ENCODE data around the gene SLC7A6OS.
"Not testable (repeated sequence)": the region's sequence is repeated elsewhere in the genome, so short reads cannot be mapped to it uniquely, and the experiment has no call there.

SLC7A6OS gene

DNA sequence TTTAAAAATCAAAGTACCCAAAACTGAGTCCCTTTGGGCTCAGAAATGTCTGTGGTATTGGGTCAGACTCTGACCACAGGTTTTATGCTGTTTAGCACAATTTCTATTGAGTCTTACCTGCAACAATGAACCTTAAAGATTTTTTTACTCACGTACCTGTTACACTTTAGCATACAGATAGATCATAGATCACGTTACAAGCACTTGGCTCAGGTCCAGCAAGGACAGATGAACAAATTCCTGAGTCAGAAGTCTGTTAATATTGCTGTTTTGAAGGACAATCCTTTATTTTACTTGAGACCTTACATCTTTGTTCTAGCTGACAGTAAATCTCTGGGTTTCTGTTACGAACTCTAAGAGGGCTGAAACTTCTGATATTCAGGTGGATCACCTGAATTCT lies 12.8 kb downstream of the SLC7A6OS start:
- DNase-seq = no peak

DNA sequence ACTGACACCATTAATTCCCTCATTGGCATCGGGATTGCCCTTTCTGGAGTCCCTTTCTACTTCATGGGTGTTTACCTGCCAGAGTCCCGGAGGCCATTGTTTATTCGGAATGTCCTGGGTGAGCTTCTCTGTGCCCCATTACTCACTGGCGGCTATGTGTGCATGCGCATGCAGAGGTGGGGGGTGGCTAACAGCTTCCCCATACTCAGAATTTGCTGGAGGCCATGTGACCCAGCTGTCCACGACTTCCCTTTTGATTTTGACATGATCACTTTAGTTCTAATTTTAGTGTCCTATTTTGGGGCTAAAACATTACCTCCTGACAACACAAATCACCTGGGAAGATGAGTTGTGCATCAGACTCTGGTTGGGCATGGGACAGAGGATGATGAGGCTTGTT lies 14.1 kb downstream of the SLC7A6OS start:
- no peak for DNase-seq

DNA sequence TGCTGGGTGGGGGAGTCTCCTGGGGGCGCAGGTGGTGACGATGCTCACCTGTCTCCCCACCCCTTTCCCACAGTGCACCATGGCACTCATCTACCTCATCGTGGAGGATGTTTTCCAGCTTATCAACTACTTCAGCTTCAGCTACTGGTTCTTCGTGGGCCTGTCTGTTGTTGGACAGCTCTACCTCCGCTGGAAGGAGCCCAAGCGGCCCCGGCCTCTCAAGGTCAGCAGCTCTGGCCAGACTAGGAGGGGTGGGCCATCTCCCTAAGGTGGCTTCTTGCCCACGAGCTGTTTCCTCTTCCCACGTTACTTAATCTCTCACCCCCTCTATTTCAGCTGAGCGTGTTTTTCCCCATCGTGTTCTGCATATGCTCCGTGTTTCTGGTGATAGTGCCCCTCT lies 14.5 kb downstream of the SLC7A6OS start:
- no peak for DNase-seq

DNA sequence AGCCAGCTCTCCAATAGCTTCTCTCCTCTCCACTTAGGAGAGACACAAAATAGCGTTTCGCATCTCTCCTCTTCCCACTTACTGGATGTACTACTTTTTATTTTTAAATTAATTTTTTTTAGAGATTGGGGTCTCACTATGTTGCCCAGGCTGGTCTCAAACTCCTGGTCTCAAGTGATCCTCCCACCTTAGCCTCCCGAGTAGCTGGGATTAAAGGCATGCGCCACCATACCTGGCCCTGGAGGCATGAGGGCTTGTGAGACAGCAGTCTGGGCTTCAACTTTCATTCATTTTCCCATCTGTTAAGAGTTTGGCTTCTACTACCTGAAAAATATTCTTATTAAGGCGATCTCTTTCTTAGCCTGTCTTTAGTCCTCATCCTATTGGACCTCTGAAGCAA lies 18.3 kb downstream of the SLC7A6OS start:
- DNase-seq = no peak

DNA sequence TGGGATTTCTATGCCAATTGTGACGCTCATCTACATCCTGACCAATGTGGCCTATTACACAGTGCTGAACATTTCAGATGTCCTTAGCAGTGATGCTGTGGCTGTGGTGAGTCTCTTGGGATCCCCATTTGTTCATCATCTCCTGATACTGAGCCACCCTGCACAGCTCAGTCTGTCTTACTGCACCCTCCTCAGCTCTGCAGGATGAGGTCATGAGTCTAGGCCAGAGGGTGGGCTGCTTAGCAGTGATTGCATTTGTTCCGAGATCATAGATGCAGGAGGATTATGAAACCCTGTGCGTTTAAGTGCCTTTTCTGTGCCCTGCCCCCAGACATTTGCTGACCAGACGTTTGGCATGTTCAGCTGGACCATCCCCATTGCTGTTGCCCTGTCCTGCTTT lies 19.5 kb downstream of the SLC7A6OS start:
- no peak for DNase-seq

DNA sequence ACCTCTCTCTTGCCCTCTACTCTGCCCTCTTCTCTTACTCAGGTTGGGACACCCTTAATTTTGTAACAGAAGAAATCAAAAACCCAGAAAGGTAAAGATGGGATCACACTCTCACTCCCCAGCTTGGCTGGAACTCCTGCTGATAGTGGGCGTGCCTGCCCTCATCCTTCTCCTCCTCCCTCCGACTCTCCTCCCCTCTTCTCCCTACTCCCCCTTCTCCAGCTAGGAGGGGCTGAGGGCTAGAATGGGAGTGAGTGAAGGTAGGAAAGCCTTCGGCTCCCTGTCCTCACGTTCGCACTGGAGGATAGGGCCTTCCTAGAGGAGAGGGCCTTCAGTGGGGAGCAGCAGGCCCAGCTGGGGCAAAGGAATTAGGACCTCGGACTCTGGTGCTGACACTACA lies 20.3 kb downstream of the SLC7A6OS start:
- DNase-seq = no peak

DNA sequence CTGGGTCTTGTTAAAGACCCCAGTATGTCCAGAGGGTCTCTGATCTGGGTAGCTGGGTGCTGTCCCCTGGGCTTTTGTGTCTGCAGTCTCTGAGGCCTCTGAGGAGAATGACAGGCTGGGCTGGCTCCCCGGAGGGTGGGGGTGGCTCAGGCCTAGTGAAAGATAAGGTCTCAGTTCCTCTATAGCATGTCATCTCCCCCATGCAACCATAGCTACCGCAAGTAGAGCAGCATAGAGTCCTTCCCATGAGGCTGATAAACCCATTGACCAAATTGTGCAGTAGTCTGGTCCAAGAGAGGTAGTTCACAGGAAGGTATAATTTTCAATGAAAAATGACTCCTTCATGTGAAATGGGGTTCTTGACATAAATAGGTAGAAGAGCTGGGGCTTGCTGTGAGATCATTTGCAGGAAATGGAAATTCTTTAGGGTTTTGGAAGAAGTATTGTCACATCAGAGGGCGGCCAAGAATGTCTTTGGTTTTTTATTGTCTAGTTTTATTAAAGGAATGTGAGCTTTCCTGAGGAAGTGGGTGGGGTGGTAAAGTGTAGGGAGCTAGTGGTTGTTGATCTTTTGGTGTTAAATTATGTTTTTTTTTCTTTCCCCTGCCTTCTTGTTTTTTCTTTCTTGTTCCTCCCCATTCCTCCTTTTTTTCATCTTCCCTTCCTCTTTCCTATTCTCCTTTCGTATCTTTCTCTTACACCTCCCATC lies 21.0 kb downstream of the SLC7A6OS start:
- DNase-seq = no peak

DNA sequence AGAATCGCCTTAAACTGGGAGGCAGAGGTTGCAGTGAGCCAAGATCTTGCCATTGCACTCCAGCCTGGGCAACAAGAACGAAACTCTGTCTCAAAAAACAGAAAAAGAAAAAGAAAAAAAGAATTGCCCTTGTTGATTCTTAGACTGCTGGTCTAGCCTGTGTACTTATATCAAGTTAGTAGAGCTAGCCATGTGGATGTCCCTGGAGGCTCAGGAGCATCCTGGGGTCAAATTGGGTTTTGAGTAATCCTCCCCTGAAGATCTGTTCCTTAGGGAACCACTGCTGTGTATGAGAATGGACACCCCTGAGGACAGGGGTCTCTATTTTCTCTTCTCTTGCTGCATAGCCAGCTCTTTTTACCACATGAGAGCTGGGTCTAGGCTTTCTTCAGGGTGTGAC lies 21.5 kb downstream of the SLC7A6OS start:
- DNase-seq = no peak

DNA sequence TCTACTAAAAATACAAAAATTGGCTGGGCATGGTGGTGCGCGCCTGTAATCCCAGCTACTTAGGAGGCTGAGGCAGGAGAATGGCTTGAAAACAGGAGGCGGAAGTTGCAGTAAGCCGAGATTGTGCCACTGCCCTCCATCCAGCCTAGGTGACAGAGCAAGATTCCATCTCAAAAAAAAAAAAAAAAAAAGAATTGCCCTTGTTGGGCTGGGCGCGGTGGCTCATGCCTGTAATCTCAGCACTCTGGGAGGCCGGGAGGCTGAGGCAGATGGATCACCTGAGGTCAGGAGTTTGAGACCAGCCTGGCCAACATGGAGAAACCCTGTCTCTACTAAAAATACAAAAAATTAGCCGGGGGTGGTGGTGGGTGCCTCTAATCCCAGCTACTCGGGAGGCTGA lies 21.9 kb downstream of the SLC7A6OS start:
- DNase-seq = not testable (repeated sequence)

DNA sequence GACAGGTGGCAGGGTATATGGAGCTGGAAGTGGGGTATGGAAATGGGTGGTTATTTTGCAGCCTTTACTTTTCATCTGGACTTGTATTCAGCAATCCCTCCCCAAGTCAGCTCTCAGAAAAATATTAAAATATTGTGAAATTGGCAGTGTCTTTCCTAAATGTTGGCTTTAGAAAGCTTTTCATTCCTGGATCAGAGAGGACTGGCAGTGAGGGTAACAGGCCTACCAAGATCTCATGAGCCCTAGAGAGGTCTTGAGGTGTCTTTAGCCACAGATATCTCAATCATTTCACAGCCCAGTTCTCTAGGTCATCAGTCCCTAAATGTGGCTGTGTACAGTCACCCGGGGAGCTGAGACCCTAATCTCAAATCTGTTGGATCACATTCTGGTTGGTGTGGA lies 22.5 kb downstream of the SLC7A6OS start:
- no peak for DNase-seq

DNA sequence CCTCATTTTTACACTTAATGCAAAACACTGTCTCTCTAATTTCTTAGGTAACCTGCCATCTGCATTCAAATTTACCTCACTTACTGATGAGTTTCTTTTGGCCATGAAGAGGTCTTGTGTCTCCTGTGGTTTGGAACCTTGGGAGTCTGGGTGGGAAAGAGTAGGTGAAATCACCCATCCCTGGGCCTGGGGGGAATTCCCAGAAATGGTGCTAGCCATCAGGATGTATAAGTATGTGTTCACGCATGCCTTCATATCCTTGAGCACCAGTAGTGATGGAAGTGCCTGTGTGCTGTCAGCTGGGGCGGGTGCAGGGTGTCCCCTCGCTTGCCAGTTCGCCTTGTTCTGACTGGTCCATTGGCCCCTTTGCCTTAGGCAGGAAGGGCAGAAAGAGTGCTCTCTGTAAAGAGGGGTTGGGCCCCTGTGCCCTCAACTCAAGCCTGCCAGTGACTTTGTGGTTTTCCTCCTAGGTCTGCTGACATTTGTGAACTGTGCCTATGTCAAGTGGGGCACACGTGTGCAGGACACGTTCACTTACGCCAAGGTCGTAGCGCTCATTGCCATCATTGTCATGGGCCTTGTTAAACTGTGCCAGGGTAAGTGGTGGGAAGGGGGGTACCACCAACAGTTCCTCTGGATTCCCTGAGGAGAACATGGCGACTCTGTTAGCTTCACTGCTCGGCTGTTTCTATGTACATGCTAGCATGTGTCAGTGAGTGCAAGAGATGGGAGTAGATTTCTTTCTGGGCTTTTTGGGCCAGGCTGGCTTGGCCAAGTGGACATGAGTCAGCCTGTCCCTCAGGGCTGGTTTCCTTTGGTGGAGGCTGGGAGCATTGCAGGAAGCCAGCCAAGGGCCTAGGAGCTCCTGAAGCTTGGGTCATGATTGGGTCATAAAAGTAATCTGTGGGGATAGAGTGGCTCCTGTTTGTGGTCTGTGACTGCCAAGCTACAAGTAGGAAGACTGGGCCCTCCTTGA lies 23.2 kb downstream of the SLC7A6OS start:
- DNase-seq = peak in 2 of 4 experiments; percentile 13 to 24

DNA sequence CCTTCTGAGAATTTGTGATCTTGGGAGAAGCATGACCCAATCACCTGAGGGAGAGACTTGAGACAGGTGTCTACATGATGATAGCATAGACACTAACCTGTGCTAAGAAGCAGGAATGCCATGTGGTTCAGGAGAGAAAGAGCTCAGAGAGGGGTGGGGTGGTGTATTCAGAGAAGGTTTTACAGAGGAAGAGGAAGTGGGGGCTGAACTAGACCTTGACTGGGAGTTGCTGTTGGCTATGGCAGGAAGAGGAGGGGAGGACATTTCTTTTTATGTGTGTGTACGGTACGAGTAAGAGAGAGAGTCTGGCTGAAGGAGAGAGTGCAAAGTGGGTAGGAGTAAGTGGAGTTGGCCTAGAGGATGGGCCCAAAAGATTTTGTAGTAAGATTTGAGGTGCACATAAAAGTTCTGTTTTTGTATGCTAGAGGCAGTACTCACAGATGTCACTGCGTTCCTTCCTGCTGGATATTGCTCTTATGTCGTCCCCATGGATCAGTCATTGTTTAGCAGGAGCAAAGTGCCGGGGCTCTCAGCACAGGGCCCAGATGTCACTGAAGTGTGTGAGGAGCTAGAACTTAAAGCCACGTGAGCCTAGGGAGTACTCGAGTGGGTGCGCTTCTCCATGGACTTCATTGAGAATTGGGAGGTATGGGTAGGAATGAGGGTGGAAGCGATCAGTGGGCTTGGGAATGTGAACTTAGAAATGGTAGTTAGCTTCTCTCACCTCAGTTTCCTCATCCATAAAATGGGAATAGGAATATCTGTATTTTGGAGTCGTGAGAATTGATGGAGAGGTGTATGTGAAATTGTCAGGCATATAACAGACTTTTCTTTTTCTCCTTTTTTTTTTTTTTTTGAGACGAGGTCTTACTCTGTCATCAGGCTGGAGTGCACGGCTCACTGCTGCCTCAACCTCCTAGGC lies 24.3 kb downstream of the SLC7A6OS start:
- no peak for DNase-seq

DNA sequence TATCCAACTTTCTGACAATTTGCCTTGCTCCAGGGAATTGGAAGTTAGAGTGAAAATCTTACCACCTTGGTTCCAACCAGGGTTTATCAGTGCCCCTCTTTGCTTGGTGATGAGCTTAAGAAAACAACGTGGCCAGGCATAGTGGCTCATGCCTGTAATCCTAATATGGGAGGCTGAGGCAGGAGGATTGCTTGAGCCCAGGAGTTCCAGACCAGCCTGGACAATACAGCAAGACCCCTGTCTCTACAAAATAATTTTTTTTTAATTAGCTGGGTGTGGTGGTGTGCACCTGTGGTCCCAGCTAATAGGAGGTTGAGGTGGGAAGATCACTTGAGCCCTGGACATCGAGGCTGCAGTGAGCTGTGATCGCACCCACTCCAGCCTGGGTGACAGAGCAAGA lies 25.1 kb downstream of the SLC7A6OS start:
- no peak for DNase-seq

DNA sequence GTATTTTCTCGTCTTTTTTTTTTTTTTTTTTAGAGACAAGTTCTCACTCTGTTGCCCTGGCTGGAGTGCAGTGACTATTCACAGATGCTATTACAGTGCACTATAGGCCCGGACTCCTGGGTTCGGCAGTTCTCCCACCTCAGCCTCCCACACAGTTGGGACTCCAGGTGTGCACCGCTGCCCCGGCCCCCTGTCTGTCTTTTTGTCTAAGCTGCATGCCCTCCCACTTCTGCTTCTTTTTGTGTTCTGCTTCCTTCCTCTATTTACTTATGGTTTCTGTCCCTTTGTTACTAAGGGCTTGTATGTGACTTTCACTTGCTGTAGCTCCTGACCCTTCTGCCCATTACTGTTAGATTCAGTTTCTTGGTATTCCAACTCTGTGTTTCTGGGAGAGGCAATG lies 25.9 kb downstream of the SLC7A6OS start:
- DNase-seq = no peak

DNA sequence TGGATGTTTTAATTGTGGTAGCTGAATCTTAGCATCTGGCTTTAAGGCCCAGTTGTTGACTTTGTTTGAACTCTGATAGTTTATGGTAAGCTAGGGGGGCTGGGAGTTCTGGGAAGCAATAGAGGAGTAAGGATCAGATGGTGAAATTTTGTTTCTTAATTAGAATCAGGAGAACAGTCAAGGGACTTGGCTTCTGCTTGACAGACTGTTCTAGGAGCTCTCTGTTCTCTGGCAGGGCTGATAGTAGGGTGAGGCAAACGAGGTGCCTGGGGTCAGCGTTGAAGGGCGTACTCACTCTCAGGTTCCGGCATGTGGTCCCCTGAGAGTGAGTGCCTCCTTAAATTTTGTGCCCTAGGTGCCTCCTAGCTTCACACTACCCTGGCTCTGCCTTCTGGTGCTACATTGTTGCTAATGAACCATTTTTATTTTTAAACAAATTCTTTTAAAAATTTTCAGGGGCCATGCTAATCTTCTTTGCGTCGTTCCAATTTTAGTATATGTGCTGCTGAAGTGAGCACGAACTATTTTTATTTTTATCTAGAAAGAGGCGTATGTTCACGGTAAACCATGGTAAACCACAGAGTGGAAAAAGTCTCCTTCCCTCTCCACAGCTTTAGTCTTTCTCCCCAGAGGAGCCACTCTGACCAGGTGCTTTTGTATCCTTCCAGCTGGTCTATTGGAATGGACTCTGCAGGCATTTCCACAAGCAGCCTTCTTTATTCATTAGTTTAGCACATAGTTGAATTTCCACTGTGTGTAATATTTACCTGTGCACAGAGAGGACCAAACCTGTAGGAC lies 26.7 kb downstream of the SLC7A6OS start:
- DNase-seq = no peak

DNA sequence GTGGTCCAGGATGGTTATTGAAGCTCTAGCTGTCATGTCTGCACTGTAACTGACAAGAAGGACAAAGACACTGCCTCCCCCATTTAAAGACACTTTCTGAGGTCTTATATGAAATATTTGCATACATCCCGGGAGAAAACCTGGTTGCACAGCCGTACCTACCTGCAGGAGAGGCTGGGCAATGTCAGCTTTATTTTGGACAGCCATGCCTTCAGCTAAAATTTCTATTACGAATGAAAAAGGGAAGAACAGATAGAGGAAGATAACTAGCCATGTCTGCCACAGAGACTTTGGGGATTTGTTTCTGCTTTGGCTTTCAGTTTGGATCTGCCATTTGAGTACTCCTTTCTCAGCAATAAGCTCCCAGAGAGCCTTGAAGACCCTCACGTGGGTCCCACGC lies 27.4 kb downstream of the SLC7A6OS start:
- no peak for DNase-seq

DNA sequence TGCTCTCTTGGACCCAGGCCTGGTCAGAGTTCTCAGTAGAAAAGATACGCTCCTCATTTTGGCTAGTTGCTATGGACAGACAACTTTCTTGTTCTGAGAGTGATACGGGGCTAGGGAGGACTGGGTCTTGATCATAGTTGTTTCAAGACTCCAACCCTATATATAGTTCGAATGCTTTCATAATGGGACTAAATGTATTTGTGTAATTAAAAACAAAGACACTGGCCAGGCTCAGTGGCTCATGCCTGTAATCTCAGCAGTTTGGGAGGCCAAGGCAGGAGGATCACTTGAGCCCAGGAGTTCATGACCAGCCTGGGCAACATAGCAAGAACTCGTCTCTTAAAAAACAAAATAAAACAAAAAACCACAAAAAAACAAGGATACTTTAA lies 28.7 kb downstream of the SLC7A6OS start:
- DNase-seq = no peak

DNA sequence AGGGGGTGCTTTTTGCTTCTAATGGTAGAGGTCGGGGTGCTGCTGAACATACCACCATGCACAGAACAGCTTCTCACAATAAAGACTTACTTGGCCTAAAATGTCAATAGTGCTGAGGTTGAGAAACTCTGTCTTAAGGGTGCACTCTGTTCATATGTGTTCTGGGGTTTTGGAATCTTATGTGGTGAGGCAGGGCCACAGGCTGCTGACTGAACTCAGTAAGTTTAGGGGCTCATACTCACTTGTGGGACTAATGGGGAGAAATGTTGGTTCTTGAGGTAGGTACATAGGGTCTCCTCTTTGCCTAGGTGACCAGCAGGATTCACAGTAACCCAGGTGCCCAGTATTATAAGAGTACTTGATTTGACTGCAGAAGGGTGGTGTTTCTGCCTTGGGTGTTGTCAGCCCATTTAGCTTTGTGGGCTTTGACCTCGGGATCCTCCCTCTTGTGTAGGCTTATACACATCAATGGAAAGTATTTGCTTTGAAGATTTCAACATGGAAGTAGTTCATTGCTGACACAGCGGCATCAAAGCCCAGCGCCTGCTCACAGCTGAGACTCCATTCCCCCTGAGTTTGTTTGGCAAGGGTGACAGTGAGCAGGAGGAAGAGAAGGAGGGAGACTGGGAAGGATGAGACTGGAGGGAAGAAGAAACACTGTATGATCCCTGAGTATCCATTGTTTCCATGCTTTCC lies 29.2 kb downstream of the SLC7A6OS start:
- DNase-seq = peak in 1 of 4 experiments; percentile 15

DNA sequence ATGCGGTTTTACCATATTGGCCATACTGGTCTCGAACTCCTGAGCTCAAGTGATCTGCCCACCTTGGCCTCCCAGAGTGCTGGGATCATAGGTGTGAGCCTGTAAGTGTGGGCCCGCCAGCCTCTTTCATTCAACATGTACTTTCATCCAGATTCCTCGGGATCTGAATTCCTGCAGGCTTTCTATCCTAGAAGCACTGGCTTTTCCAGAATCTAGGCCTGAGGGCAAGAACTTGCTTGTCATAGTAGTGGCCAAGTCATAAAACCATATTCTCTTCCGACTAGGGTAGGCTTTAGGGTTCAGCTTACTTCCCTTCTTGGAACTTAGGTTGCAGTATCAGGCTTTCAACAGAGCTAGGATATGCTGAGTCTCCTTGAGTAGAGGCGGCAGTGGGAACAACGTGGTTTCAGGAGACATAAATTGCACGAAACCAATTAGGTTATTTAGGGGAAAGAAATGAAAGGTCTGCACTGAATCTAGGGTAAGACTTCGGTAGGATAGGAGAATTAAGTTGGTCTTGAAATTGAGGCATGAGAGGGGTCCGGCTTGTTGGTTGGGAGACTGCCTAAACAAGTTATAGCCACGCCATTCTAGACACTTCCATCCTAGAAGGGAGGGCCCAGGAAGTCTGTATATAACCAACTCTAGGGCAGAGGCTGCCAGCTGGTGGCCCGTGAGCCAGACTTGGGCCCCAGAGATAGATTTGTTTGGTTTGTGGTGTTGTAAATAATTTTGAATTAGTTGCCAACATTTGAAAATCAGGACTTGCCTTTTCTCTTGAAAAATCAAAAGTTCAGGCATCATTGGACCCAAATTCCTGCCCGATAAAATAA lies 30.8 kb downstream of the SLC7A6OS start:
- no peak for DNase-seq

DNA sequence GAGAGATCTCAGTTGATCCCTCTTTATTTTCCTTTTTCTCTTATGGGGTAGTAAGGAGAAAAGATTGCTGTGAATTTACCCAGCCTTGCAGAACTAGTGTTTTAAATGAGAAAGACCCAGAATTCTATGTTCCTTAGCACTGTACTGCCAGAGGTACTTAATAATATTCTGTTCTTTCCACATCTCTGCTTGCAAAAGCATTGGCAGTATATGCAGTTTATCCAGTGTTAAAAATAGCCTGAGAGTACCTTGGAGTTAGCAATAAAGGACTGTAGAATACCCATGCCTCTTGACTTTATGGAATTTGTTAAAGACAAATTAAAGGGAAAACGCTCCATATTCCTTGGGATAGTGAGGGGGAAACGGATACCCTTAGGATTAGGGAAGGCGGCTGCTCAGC lies 34.5 kb downstream of the SLC7A6OS start:
- DNase-seq = no peak

Measured in activated naive CD4-positive, alpha-beta T cell (primary cell).